GM23338 (cell line): Measurements from ENCODE around the gene STAMBPL1. TPM values are rescaled to one million over a fixed set of nuclear protein-coding genes. Genes with fewer than 3 reads are reported as not detected.

Experiments
- ATAC-seq: fragments of 200-7000 bp; cut with Tn5 transposase; 3 replicates; pipeline ENCODE4 v1.9.1; 2020
- DNase-seq: peaks from one replicate; pipeline ENCODE4 v3.0.0-alpha.2; 2015; ENCODE audit warnings: low spot score
- H2AFZ ChIP-seq: fragments of 200-600 bp; sonication (generic); 2 replicates; pipeline ENCODE4 v1.8.0; 2016; ENCODE audit warnings: antibody characterized with exemption, mild to moderate bottlenecking, moderate library complexity
- H3F3A ChIP-seq: fragments of 200-600 bp; sonication (generic); replicated peaks from 2 replicates; pipeline ENCODE4 v1.8.0; 2017; ENCODE audit warnings: antibody characterized with exemption, mixed run types, low read depth
- H3K27ac ChIP-seq: fragments of 200-600 bp; sonication (generic); 2 replicates; pipeline ENCODE4 v1.6.1; 2016; ENCODE audit warnings: low read depth
- H3K27me3 ChIP-seq: fragments of 200-600 bp; sonication (generic); 2 replicates; pipeline ENCODE4 v1.8.0; 2016; ENCODE audit warnings: mild to moderate bottlenecking, mixed run types, moderate library complexity; ENCODE audit not compliant: insufficient read depth
- H3K36me3 ChIP-seq: fragments of 200-600 bp; sonication (generic); 2 replicates; pipeline ENCODE4 v1.8.0; 2016; ENCODE audit warnings: mild to moderate bottlenecking; ENCODE audit not compliant: insufficient read depth
- H3K4me1 ChIP-seq: fragments of 200-600 bp; sonication (generic); 2 replicates; pipeline ENCODE4 v1.8.0; 2016; ENCODE audit warnings: mild to moderate bottlenecking, moderate library complexity; ENCODE audit not compliant: insufficient read depth
- H3K4me2 ChIP-seq: fragments of 200-600 bp; sonication (generic); 2 replicates; pipeline ENCODE4 v1.7.1; 2017; ENCODE audit warnings: mixed run types
- H3K4me3 ChIP-seq: fragments of 200-600 bp; sonication (generic); 2 replicates; pipeline ENCODE4 v1.6.1; 2016; ENCODE audit warnings: mixed run types
- H3K79me2 ChIP-seq: fragments of 200-600 bp; sonication (generic); replicated peaks from 2 replicates; pipeline ENCODE4 v1.8.0; 2017; ENCODE audit warnings: mild to moderate bottlenecking; ENCODE audit not compliant: insufficient read depth
- H3K9me2 ChIP-seq: fragments of 200-600 bp; sonication (generic); 2 replicates; pipeline ENCODE4 v1.8.0; 2017; ENCODE audit not compliant: insufficient read depth
- H4K20me1 ChIP-seq: fragments of 200-600 bp; sonication (generic); replicated peaks from 2 replicates; pipeline ENCODE4 v1.8.0; 2017; ENCODE audit warnings: mild to moderate bottlenecking; ENCODE audit not compliant: insufficient read depth
- H3K27ac Mint-ChIP-seq: 2 replicates; pipeline ENCODE4 v1.8.0; 2020; ENCODE audit warnings: inconsistent platforms, mild to moderate bottlenecking, moderate library complexity, mixed read lengths
- H3K27me3 Mint-ChIP-seq: 3 replicates; pipeline ENCODE4 v1.8.0; 2022; ENCODE audit warnings: low read depth, mild to moderate bottlenecking, moderate library complexity, mixed read lengths, inconsistent platforms; ENCODE audit not compliant: insufficient read depth, poor library complexity
- H3K36me3 Mint-ChIP-seq: 3 replicates; pipeline ENCODE4 v1.8.0; 2021; ENCODE audit warnings: low read depth, mild to moderate bottlenecking, inconsistent platforms, moderate library complexity, mixed read lengths
- H3K4me1 Mint-ChIP-seq: 3 replicates; pipeline ENCODE4 v1.8.0; 2020; ENCODE audit warnings: mild to moderate bottlenecking, inconsistent platforms, mixed read lengths
- H3K4me3 Mint-ChIP-seq: 3 replicates; pipeline ENCODE4 v1.8.0; 2021; ENCODE audit warnings: moderate library complexity, mild to moderate bottlenecking, inconsistent platforms, mixed read lengths
- H3K9me3 Mint-ChIP-seq: 3 replicates; pipeline ENCODE4 v1.8.0; 2020; ENCODE audit warnings: moderate library complexity, mild to moderate bottlenecking, inconsistent platforms, mixed read lengths
- ETS1 ChIP-seq: IDR thresholded peaks from 2 replicates; pipeline ENCODE4 v1.6.1; 2016; ENCODE audit warnings: antibody characterized with exemption
- EZH2 ChIP-seq: fragments of 200-600 bp; sonication (generic); IDR thresholded peaks from one replicate; pipeline ENCODE4 v1.8.0; 2017; ENCODE audit warnings: antibody characterized with exemption, mild to moderate bottlenecking, low read depth; ENCODE audit not compliant: unreplicated experiment
- JUNB ChIP-seq: IDR thresholded peaks from one replicate; pipeline ENCODE4 v1.6.1; 2016; ENCODE audit warnings: antibody characterized with exemption; ENCODE audit not compliant: unreplicated experiment
- NANOG ChIP-seq: IDR thresholded peaks from 2 replicates; pipeline ENCODE4 v1.6.1; 2016; ENCODE audit warnings: antibody characterized with exemption, borderline replicate concordance
- POLR2AphosphoS5 ChIP-seq: IDR thresholded peaks from 2 replicates; pipeline ENCODE4 v1.6.1; 2016; ENCODE audit warnings: antibody characterized with exemption, low read depth
- STAT1 ChIP-seq: IDR thresholded peaks from one replicate; pipeline ENCODE4 v1.6.1; 2016; ENCODE audit warnings: antibody characterized with exemption; ENCODE audit not compliant: unreplicated experiment
- ZNF114 ChIP-seq: fragments of 250-450 bp; sonication (Bioruptor Pico); IDR thresholded peaks from 2 replicates; pipeline ENCODE4 v1.5.0; 2020; ENCODE audit warnings: mild to moderate bottlenecking, moderate library complexity
- ZNF331 ChIP-seq: fragments of 250-450 bp; sonication (Bioruptor Pico); IDR thresholded peaks from 2 replicates; pipeline ENCODE4 v1.5.0; 2020; ENCODE audit warnings: low read depth, mild to moderate bottlenecking, moderate library complexity
- ZNF462 ChIP-seq: fragments of 250-450 bp; sonication (Bioruptor Pico); IDR thresholded peaks from 2 replicates; pipeline ENCODE4 v1.5.0; 2020; ENCODE audit warnings: mild to moderate bottlenecking, moderate library complexity
- polyA plus RNA-seq: library from polyadenylated mRNA; unstranded; fragments of >200 nt; fragmentation: Nextera tagmentation; extraction: Ambion mirVana; gene quantifications from 2 replicates; pipeline ENCODE4 v1.2.1, GENCODE V29; 2016
- total RNA-seq: library from RNA; depleted of rRNA; stranded (reverse); fragments of >200 nt; shearing (Covaris generic); gene quantifications from 2 replicates; pipeline ENCODE4 v1.2.3, GENCODE V29; 2014

Gene STAMBPL1
- total and polyA plus RNA-seq, 2 experiments from 2014 or later: 2.5 to 11.5 TPM

GRCh38 chr10:88927416-88927690, 47.3 kb downstream of the STAMBPL1 start:
- DNase-seq: no peak
- no peak for TF ChIP-seq ZNF462 (CRISPR knock-in tag)
- TF ChIP-seq ZNF331 (CRISPR knock-in tag): no peak
- no peak for TF ChIP-seq ETS1
- no peak for TF ChIP-seq JUNB
- TF ChIP-seq STAT1: no peak
- TF ChIP-seq POLR2AphosphoS5: no peak
- no peak for TF ChIP-seq NANOG
- no peak for TF ChIP-seq EZH2
- no peak for TF ChIP-seq ZNF114 (CRISPR knock-in tag)
- Histone ChIP-seq H3K36me3 (no peaks in the 10 kb centered on the region), H3K4me2 (no peak overlapping the region), H3K4me1 (peaks cover 2% of the 10 kb centered on the region; the same call in 1 of the 2 replicates), H3K79me2 (no peaks in the 10 kb centered on the region), H4K20me1 (no peaks in the 10 kb centered on the region), H2AFZ (no peak overlapping the region), H3K4me3 (no peak overlapping the region), H3F3A (no peaks in the 10 kb centered on the region), H3K27me3 (no peaks in the 10 kb centered on the region), H3K9me2 (no peaks in the 10 kb centered on the region), H3K27ac (no peak overlapping the region)
- Mint-ChIP-seq H3K36me3 (no peaks in the 10 kb centered on the region), H3K4me1 (peaks cover 13% of the 10 kb centered on the region; the same call in 2 of the 3 replicates), H3K9me3 (no peaks in the 10 kb centered on the region), H3K27ac (no peak overlapping the region), H3K4me3 (no peak overlapping the region), H3K27me3 (peaks cover 2% of the 10 kb centered on the region)
- ATAC-seq: no peak
